Adrenal gland (tissue), 5 donors: ENCODE measurements around the gene CRAT.
A peak's percentile ranks its signal among the peaks of the same experiment; 100 is the strongest.

Experiments
- POLR2A ChIP-seq, 2 donors: fragments of 450-650 bp; IDR thresholded peaks; one replicate each; pipeline ENCODE4 v1.6.1; 2017; ENCODE audit warnings: antibody characterized with exemption in 2 of 2, mild to moderate bottlenecking in 2 of 2, moderate library complexity in 1 of 2
- TF ChIP-seq, protein P1 (sequence below), 6 experiments: fragments of 450-650 bp in 4 of 6; fragments of 200-600 bp in 2 of 6; sonication (generic) in 1 of 6; IDR thresholded peaks; 1 replicate in 5 of 6; 2 replicates in 1 of 6; pipeline versions ENCODE4 v1.5.1 to v1.8.0; 2016 to 2021; ENCODE audit warnings: antibody characterized with exemption in 6 of 6, mild to moderate bottlenecking in 2 of 6, moderate library complexity in 1 of 6
- donor health status: DM: no; HTN: no; CAD: no.

DNA sequence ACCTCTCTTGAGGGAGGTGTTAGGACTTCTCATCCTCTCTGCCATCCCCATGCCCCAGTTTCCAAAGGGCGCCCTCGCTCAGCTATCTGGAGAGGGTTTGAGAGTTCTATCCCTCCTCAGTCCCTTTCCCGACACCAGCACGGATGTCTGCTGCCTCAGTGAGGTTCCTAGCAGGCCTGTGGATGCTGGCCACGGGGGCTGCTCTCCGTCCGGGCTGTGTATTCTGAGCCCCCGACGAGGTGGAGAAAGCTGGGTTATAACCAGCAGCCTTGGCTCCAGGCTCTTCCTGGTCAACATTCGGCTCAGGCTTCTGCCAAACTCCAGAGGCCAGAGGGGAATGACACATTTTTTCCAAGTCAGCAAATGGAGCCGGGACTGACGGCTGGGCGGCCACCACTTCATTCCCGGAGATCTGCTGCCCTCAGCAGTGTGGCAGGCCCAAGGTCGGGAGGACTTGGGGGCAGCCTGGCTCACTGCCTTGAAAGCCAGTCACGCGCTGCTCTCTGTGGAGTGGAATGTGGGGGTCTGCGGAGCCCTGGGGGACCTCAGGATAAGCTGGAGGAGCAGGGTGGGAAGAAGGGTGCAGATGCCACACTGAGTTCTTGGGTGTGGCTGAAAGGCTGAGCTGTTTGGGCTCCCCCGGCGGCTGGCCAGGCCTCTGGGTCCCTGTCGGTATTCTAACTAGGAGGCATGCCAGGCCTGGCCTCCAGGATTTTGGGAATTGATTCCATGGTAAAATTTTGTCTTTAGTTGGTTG is 28.1 kb upstream of the CRAT start:
- TF ChIP-seq, protein P1, sequence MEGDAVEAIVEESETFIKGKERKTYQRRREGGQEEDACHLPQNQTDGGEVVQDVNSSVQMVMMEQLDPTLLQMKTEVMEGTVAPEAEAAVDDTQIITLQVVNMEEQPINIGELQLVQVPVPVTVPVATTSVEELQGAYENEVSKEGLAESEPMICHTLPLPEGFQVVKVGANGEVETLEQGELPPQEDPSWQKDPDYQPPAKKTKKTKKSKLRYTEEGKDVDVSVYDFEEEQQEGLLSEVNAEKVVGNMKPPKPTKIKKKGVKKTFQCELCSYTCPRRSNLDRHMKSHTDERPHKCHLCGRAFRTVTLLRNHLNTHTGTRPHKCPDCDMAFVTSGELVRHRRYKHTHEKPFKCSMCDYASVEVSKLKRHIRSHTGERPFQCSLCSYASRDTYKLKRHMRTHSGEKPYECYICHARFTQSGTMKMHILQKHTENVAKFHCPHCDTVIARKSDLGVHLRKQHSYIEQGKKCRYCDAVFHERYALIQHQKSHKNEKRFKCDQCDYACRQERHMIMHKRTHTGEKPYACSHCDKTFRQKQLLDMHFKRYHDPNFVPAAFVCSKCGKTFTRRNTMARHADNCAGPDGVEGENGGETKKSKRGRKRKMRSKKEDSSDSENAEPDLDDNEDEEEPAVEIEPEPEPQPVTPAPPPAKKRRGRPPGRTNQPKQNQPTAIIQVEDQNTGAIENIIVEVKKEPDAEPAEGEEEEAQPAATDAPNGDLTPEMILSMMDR (IDR thresholded peaks at IDR 0.05) = no peak
- TF ChIP-seq POLR2A (IDR thresholded peaks at IDR 0.05) = peak in 1 of 2 donors; percentile 84
